Middle frontal gyrus (tissue), 1 donor: Measurements from ENCODE around the gene SIAE.

ENCODE experiments used
- DNase-seq: peaks from one replicate; pipeline ENCODE4 v3.0.0-alpha.2; 2015; ENCODE audit warnings: low spot score; ENCODE audit errors: extremely low spot score

Gene SIAE

DNA sequence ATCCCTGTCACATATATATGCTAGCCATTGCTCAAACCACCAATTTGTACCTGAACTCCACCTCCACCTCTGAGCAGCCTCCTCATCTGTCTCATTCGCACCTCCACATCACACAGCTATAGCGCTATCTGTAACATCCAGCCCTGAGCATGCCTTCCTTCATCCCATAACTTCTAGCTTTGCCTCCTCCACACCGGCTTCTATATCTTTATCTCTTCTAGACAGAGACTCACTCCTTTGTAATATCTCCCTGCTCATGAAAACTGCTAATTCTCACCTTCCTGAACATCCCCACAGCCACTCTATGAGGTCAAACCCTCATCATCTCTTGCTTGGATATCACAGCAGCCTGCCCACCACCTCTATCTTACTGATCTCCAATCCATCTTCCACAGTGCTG lies 5.9 kb downstream of the SIAE start:
- no peak for DNase-seq

DNA sequence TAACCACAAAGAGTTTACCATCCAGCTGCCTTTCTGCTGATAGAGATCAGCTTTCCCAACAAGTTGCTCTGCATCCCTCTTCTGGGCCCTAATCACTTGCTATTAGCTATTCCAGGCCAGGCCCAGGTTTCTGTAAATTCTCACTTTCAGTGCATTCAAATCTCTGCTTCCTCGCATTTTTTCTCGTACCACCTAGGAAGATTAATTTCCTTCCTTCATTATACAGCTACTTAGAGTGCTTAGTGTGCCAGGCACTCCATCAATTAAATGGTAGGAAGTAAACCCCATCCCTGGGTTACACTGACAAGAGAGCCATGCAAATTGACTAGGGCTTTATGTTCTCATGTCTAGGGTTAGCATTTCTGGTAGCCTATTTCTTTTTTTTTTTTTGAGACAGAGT lies 9.7 kb downstream of the SIAE start:
- DNase-seq = no peak

DNA sequence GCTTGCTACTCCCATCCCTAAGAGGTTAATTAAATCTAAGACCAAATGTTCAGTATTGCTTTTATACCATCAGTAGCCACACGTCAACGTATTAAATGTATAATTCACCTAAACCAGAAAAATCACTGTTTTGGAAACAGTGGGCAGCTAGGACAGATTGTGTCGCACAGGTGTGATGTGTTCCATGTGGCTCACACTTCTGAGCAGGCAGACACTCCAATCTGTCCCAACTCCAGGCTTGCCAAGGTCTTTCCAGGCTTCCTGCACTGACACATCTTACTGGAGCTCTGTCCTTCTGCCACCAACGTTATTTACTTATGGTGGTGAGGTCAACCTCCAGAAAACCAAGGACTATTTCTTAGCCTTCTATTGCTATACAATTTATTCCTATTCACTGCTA lies 11.4 kb downstream of the SIAE start:
- no peak for DNase-seq

DNA sequence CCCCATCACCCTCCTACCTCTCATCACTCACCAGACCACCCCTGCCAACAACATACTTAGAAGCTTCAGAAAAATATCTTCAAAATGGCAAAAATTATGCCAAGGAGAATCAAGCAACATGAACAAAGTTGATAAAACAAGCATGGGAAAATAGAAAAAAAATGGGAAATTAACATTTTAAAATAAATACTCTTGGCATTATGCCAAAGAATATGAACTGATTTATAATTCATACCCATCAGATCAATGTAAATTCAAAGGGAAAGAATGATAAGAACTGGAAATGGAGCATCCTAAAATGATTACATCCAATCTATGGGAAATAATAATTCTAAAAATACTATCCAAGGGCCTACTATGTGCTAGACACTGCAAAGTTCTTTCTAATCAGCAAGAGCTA lies 12.0 kb downstream of the SIAE start:
- no peak for DNase-seq

DNA sequence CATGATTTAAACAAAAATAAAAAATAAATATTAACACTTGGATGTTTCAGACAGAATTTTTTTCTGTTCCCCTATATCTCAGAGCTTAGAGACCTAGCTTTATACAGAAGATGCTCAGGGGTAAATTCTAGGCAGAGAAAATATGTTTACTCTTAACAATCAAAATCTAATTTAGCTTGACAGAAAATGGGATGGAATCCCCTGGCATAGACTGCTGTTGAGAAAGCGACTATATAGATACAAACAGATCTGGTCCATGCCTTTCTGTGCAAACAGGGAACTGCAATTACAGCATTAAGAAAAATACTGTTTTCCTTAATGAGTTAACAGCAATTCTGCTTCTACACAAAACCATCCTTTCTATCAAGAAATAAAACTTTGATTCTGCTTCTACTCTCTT lies 14.6 kb downstream of the SIAE start:
- DNase-seq = no peak

DNA sequence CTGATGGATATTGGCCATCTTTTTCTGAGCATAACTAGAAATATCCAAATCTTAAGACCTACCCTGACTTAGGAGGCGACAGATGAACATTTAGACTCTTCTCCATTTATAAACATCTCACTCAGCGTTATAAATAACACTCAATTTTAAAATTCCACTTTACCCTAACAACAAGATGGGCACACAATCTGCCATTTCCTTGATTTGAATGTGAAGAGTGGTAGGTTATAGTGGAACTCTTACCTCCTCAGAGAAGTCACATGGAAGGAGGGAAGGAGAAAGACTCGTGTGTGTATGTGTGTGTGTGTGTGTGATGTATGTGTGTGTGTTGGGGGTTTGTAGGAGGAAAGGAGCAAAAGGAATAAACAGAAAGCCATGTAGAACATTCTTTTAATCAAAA lies 15.0 kb downstream of the SIAE start:
- no peak for DNase-seq

DNA sequence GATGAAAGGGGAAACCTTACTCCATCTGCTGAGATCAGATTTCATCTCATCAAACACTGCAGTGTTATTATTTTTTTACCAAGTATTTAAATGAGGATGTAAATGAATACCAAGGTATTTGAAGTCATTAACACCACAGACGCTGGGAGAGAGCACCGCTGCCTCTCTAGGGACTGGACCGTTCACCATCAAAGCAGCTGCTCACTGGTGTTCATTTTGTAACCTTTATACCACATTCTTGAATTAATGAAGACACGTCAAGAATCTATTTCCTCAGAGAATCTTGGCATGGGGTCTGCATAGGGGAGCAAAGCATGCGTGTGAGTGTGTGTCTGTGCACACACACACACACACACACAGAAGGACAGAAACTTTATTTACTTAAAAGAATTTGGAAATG lies 15.6 kb downstream of the SIAE start:
- DNase-seq = no peak

DNA sequence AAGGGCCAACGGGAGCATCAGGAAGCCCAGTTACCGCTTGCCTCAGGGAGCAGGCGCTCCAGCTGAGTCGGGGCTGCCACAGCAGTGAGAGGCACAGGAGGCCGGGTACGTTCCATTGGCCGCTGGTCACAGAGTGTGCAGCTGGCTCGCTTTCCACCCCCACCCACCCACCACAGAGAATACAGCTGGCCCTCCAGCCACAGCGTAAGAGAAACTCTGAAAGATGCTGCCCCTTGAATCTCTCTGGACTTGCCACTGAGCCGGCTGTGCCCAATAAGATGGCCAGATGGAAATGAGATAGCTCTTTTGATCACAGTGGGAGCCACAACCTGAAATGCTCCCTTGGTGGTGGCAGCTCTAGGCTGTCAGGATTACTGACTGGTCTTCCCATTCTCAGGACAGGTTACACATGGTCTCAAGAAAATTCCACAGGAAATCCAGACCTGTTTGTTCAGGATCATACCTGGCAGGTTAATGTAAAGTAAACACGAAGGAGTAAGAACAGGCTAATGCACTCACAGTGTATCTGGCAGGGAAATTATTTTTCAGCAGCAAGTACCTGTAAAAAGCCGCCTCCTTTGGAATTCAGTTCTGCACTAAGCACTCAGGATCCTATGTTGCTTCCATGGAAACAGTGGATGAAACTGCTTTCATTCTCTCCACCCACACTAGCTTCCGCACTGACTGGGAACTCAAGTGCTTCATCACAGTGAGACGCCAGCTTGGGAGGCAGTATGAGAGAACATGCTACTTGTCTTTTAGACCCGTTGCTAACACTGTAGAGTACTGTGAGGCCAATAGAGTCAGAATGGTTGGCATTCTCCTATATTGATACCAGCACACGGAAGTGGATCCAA lies 16.5 kb downstream of the SIAE start:
- DNase-seq = peak; percentile 53

DNA sequence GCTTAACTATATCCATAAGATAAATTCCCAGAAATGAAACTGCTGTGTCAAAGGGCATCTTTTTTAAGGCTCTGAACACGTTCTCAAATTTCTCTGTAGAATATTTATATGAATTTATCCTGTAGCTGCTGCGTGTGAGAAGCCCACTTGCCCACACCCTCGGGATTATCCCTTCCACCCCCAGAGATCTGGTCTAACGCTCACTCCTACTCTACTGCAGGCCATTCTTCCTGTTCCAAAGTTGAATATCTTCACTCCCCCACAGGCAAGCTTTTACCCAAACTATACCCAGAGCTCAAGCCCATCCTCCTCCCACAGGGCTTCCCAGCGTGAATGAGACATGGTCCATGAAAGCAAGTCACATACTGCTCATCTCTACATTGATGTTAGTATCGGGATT lies 24.9 kb downstream of the SIAE start:
- DNase-seq = no peak

DNA sequence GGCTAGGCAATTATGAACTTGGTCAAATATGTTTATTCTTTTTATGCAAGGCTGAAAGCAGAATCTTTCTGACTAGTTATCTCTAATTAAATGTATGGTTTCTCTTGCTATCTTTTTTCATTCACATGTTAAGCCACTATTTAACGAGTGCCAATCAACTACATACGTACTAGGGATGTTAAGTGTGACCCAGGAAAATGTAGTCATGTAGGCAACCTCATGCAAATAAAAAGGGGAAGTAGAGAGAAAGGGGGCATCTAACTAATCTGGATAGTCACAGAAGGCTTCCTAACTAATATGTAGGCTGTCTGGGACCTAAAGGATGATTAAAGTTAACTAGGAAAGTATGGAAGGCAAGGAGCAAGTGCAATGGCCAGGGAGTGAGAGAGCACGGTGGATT lies 27.4 kb downstream of the SIAE start:
- no peak for DNase-seq

DNA sequence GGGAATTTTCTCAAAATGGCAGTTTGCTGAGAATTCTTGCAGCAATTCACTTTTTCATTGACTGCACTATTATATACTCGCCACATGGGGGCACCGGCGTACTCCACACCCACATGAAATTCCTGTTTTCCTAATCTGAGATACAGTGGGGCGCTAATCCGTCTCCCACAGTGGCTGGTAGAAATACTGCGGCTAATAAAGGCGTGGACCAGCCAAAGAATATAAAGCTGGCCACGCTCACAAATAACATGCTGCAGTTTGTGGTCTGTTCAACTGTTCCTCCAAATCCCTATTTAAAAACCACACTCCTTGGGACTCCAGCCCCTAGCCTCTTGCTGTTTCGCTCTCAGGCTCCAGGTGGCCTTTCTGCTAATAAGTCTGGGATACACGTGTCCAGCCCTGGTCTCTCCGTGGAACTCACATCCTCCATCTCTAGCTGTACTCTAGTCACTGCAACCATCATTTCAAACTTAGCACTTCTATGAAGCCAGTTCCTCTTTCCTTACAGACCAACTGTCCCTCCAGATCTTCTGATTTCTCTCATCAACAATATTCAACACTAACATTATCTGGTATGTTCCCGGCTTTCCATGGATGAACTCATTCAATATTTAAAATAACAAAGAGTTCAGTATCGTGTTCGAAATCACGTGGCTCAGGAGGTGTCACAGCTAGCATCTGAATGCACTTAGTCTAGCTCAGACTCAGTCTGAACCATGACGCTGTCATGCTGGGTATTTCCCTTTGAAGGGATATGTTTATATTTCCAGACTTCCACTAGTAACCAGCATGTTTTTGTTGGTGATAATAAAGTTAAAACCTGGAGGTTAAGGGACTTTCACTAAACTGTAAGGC lies 28.9 kb downstream of the SIAE start:
- peak; percentile 33 for DNase-seq

DNA sequence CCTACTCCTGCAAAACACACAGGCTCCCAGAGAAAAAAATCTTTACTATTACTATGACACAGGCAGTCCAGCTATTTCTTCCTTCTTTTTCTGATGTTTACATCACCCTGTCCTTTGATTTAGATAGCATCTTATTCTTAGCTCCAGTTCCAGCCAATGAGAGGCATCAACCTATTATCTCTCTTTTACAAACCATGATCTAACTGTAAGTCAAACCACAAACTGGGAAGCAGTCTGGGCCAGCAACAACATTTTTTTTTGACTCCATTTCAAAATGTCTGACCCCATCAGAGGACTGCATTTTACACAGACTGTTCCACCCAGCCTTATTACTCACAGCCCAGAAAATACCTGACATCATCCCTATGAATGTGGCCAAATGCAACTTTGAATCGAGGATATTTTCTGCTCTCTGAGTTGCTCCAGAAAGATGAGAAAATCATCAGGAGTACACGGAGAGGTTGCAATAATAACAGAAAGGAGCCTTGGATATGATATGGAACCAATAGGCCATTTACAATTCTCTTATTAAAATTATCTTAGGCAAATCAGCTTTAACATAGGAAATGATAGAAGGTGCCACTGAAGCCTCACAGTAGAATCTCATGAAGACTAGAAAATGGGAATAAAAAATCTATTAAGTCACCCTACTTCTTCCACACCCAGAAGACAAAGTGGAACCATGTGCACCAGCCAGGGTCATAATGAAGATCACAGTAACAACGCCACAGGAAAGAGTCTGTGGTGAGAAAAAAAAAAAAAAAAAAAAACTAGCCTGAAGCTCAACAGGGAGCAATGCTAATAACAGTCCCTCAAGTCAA lies 29.7 kb downstream of the SIAE start:
- no peak for DNase-seq

DNA sequence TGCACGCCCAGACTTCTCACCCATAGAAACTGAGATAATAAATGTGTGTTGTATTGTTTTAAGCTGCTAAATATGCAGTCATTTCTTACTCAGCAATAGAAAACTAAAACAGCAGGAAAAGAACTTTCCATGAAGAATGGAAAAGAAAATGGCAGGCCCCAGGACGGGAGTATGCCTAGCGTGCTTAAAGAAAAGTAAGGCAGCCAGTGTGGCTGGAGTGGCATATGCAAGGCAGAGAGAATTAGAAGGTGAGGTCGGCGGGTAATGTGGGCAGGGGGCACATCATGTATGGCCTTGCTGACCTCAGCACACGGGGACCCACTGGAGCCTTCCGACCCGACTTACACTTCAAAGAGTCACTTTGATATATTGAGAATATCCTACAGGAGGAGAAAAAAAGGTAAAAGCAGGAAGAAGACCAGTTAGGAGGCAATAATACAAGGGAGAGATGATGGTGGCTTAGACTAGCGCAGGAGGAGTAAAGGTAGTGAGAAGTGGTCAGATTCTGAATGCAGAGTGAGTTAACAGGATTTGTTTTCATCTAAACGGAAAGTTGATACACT lies 30.4 kb downstream of the SIAE start:
- no peak for DNase-seq

DNA sequence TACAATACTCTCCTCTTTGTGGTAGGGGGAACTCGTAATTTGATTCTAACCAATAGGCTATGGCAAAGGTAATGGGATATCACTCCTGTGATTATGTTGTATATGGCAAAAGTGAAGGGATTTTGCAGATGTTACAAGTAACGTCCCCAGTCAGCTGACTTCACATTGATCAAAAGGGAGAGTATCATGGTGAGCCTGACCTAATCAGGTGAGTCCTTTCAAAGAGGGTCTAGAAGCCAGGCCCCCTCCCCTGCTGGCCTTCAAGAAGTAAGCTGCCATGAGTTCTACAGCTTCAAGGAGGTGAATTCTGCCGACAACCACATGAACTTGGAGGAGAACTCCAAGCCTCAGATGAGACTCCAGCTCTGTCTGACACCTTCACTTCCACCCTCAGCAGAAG lies 30.9 kb downstream of the SIAE start:
- DNase-seq = no peak

DNA sequence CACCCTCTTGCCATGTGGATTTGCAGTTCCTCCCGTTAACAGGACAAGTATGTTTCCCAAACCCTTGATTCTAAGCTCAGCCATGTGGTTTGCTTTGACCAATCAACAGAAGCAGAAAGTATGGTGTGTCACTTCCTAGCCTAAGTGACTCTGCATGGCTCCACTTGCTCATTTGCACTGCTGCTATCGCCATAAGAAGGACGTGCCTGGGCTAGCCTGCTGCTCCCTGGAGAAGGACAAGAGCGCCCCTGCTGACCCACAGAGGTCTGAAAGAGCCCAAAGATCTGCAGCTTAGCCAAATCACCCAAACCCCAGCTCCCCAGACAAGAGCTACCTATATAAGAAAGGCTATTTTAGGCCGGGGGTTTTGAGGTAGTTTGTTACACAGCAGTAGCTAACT lies 32.9 kb downstream of the SIAE start:
- no peak for DNase-seq

DNA sequence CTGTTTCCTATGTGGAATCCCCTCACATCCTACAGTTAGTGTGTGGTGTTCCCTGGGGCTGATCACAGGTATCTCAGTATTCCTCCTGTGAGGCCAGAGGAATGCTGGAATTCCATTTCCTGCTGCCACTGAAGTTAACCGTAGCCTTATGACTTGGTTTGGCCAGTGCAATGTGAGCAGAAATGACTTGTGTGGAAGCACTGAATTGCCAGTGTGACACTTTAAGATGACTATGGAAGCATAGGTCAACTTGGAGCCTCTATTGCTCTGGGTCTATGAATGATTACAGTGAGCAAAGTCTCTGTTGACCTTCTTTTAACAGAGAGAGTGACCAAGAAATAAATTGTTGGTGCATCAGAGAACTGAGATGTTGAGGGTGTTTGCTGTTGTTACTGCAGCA lies 34.4 kb downstream of the SIAE start:
- no peak for DNase-seq

DNA sequence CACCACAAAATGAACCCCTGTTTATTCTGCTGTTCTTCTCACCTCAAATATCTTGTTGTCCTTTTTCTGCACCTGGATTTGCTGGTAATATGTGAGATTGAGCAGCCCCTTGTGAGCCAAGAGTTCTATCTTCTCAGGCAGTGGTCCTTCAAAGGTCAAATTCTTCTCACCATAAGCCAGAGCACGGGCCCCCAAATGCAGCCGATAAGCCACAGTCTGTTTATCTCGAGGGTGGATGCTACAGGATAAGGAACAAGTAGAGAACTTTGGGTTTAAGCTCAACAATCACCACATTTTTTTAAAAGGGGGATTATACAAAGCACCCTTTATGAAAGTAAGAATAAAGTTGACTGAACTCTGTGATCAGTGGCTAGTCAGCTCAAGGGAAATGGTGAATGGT lies 35.0 kb downstream of the SIAE start:
- DNase-seq = no peak

DNA sequence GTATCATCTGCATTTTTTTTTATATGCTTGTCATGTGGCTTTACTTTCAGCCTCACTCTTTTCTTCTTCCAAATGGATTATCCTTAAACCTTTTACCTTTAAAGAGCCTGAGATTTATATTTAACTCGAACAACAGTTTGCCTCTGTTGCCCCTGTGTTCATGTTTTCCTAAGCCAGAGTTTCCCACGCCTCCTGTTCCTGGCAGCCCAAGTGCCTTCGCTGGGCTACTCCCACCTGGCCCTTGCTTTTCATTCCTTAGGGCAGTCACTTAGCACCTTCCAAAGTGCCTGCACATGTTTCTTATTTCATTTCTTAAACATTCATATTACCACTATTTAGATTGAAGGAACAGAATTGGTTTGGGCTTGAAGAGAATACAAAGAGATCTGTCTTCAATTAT lies 37.6 kb downstream of the SIAE start:
- no peak for DNase-seq

DNA sequence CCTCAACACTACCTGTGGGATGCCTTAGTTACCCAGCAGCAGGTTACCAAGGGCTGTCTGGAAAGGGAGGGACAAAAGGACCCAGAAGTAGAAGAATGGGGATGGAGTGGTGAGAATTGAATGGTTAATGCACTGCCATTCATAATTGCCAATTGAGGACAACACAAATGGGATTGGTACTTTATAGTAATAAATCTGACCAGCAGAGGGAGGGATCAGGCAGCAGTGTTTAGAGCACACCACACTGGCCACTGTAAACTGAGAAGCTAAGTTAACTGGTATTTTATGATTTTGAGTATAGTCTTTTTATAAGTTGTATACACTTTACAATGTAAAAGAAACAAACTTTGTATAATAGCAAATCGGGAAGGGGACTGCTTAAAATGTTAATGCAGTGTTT lies 40.2 kb downstream of the SIAE start:
- no peak for DNase-seq

DNA sequence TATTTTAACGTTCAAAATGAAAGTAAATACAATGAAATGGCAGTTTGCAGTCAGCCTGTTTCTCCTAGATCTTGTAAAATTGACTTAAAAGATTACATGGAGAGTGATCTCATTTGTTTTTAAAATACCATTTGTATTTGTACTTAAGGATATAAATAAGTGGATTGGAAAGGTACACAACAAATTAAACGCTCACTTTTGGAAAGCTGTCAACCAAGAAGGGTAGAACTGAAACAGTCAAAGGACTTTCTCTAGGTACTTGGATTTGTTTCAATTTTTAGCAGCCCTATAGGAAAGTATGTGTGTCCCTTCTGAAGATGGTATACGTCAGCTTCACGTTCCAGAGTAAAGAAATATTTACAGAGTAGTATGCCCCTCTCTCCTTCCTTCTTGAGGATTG lies 43.6 kb downstream of the SIAE start:
- no peak for DNase-seq

DNA sequence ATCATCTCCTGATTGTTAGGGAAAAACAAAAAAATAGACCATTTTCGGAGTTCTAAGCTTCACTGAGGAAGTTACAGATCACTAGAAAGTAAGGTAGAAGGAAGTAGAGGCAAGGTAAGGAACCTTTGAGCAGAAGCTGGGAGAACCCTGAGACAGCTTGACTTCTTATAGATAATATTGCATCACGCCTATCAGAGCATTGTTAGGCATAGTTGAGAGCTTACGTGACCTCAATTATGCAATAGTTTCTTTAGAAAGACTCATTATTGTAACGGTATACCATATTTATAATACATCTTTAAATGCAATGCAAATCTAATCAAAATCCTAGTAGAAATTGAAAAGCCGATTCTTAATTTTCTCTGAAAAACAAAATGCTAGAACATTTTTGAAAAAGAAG lies 46.0 kb downstream of the SIAE start:
- no peak for DNase-seq
